ENCODE data around the gene GHR.

DNA sequence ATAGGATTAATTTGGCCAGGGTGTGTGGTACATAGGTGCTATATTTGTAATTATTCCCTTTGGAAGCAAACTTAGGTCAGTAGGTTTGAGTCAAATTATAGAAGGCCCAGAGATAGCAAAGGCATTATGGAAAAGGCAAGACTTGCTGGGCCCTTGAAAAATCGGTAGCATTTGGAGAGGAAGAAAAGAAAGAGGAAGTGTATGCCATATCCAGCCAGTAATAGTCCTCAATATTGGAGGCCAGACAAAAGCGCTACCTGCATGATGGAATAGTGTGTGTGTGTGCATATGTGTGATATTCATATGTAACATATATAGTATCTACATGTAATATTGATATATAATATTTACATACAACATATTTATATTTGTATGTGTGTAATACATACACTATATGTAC is 146.1 kb downstream of the GHR start:
- TF ChIP-seq, protein P1, sequence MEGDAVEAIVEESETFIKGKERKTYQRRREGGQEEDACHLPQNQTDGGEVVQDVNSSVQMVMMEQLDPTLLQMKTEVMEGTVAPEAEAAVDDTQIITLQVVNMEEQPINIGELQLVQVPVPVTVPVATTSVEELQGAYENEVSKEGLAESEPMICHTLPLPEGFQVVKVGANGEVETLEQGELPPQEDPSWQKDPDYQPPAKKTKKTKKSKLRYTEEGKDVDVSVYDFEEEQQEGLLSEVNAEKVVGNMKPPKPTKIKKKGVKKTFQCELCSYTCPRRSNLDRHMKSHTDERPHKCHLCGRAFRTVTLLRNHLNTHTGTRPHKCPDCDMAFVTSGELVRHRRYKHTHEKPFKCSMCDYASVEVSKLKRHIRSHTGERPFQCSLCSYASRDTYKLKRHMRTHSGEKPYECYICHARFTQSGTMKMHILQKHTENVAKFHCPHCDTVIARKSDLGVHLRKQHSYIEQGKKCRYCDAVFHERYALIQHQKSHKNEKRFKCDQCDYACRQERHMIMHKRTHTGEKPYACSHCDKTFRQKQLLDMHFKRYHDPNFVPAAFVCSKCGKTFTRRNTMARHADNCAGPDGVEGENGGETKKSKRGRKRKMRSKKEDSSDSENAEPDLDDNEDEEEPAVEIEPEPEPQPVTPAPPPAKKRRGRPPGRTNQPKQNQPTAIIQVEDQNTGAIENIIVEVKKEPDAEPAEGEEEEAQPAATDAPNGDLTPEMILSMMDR (IDR thresholded peaks at IDR 0.05; ENCODE audit: extremely low read depth in 1 of 2, insufficient read depth in 1 of 2, low read depth in 1 of 2, low read length in 2 of 2) = no peak
- no peak for TF ChIP-seq GATA2 (IDR thresholded peaks at IDR 0.05; ENCODE audit: insufficient read depth, insufficient read length, low read depth, low read length)
